NCI-H1105 treated with DMSO at 0.1 percent for 48 hours (cell line): ENCODE measurements around the gene TOMM34.

Source experiments
- DNase-seq: peaks from one replicate; lab custom pipeline; 2025; lab: John Stamatoyannopoulos, UW

Gene TOMM34

GRCh38 chr20:44962483-44962882, 2.3 kb upstream of the TOMM34 start:
- DNase-seq: no peak

DNA sequence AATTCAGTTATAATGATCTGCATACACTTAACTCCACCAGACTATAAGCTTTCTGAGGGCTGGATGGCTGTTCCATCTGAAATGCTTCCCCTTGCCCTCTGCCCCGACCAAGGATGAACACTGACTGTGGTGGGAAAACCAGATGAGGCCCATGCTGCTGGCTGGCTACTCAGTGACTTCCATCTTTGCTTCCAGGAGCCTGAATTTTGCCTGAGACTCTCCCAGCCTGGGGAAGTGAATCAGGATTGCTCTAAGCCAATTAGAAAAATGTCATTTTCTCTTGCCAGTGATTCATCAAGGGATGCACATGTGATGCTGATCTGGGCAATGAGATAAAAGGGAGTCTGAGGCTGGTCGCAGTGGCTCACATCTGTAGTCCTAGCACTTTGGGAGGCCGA, 1.7 kb upstream of the TOMM34 start:
- DNase-seq: no peak

- DNase-seq: no peak
Observed at GRCh38 chr20:44961011-44961869, 1.0 kb upstream of the TOMM34 start.

GRCh38 chr20:44959638-44960102, 527 bp downstream of the TOMM34 start:
- DNase-seq: no peak

GRCh38 chr20:44959082-44959637, 1.0 kb downstream of the TOMM34 start:
- DNase-seq: no peak

DNA sequence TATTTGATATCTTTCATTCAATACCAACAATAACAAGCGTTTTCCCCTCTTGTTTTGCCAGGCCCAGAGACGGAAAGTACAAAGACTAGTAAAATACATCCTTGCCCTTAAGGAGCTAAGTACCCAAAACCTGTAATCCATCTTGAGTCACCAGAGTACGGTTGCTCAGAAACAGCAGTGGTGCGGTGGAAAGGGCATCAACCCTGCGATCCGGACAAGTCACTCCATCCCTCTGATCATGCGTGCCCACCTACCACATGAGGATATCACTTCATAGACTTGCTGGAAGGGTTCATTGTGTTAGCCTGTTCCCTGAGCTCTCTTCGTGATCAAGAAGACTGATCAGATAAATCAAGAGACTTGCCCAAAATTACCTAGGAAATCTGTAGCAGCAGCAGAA, 1.9 kb downstream of the TOMM34 start:
- DNase-seq: no peak

DNA sequence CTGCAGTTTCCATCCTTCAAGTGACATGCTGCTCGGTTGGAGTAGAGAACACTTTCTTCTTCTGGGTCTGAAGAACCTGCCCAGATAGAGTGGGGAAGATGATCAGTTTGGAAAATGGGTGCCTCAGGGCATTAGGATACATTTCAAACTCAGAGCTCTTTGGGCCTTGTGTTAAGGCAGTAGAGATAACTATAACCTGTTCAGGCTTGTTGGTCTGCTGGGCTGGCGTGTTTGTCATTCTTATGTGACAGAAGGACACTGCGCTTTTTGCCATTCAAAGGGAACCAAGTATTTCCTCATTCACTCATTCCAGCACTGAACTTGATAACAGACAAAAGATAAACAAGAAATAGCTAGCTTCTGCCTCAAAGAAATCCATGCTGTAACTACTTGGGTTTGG, 3.8 kb downstream of the TOMM34 start:
- DNase-seq: no peak

- DNase-seq: no peak
Observed at GRCh38 chr20:44955270-44955669, 4.9 kb downstream of the TOMM34 start.

GRCh38 chr20:44954211-44954610, 6.0 kb downstream of the TOMM34 start:
- DNase-seq: no peak

DNA sequence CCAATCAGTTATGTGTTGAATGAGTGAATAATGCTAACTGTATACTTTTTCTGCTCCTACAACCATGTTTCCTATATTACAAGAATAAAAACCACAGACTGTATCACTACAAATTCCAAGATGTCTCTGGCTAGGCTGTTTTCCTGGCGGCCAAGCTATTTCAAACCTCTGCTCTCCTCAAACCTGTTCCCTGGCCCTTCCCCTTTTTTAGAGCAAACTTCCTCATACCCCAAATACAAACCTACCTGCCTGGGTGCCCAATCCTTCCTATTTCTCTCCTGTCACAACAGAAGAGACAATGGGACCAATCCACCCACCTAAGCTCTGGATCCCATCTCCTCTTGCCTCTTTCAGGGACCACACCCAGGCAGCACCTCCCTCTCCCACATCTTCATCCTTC, 7.5 kb downstream of the TOMM34 start:
- no peak for DNase-seq

DNA sequence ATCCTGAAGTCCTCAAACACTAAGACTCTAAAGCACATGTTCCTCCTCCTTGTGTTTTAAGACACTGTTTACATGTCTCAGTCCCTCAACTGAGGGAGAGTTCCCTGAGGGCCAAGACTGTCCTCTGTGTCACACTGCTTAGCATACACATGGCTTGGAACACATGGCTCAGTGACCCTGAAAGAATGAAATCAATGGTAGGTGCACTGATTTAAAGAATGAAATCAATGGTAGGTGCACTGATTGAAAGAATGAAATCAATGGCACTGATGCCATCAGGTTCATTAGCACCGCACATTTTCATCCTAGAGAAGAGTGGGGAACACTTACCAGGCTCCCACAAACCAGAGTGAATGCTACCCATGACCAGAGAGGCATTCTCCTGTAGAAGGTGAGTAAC, 9.8 kb downstream of the TOMM34 start:
- no peak for DNase-seq

- no peak for DNase-seq
Observed at GRCh38 chr20:44948513-44948912, 11.7 kb downstream of the TOMM34 start.

DNA sequence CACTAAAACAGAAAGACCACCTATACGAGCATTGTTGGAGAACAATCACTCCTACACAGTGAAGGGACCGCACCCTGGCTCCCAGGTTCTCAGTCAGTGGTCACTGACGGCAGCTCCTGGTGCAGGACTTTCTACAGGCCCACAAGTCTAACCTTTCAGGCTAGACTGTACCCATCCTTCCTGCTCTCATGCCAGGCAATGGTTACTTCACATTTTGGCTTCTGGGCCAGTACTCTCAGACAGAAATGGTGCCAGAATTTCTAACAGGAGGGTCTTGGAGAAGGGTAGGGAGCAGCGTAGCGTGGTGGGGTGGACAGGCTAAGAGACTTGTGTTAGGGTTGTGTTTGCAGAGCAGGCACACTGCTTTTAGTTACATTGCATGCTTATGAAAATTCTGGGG, 12.1 kb downstream of the TOMM34 start:
- no peak for DNase-seq

GRCh38 chr20:44946271-44946852, 13.8 kb downstream of the TOMM34 start:
- DNase-seq: no peak

- no peak for DNase-seq
Observed at GRCh38 chr20:44945261-44945660, 14.9 kb downstream of the TOMM34 start.

DNA sequence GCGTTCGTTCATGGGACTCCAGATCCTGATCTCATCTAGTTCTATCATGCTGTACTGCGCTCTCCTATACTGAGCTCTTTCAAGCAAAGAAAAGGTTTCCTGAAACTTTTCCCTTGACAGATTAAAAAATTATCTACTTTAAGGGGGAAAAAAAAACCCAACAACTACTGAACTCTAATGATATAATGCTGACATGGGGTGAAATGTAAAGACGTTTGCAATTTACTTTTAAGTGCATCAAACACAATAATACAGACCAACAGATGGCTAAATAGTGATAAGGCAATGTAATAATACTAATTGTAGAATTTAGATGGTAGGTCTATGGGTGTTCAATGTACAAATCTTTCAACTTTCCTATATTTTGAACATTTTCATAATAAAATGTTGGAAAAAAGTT, 16.4 kb downstream of the TOMM34 start:
- no peak for DNase-seq

DNA sequence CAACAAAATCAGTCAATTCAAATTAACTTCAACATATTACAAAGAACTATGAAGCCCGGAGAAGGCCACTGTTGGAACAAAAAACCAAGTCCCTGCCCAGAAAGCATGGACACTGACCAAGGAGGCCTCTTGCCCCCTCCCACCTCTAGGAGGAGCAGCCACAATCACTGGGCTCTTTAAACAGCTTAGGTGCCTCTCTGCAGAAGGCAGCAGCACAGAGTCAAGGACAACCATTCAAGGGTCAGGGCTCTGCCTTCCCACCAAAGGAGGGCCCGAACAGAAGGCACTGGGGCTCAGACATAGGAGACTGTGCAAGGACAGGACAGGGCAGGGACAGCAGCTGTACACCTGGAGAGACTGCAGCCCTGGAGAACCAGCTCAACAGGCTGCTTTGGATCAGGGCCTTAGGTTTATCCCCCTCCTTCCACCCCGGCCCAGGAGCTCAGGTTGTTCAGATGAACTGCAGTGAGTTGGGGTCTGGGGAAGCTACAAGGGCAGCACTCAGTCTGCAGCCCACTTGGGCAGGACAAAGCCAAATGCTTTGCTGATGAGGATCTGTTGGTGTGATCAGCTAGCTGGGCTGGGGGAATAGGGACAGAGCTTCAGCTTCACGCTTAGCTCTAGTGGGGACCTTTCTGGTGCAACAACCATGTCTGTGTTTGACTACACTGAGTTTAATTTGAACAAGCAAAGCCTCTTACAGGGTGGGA, 17.8 kb downstream of the TOMM34 start:
- DNase-seq: no peak

GRCh38 chr20:44941120-44941691, 19.0 kb downstream of the TOMM34 start:
- DNase-seq: no peak

- DNase-seq: no peak
Observed at GRCh38 chr20:44938637-44939036, 21.6 kb downstream of the TOMM34 start.

- DNase-seq: no peak
Observed at GRCh38 chr20:44936510-44936909, 23.7 kb downstream of the TOMM34 start.

- DNase-seq: no peak
Observed at GRCh38 chr20:44932916-44933315, 27.3 kb downstream of the TOMM34 start.

DNA sequence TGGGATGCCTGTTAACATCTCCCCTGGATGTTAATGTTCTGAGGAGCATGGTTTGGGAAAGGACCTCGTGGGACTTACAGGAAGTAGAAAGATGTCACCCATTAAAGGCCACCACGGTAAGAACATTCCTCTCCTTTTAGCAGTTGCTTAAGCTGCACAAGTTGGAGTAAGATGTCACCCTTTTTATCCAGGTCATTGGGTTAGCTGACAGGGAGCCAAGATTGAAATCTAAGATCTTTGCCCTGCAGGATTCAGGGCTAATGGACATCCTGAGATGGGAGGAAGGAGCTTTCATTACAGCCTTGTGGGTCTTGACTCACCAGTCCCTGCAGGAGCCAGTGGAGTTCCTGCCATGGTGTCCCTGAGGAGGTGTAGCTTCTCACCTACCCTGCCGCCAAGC, 28.3 kb downstream of the TOMM34 start:
- no peak for DNase-seq
